GM21447 (cell line): ENCODE results near the gene TTLL12.
"Not testable (repeated sequence)": the region's sequence is repeated elsewhere in the genome, so short reads cannot be mapped to it uniquely, and the experiment has no call there.

Experiments
- ATAC-seq: cut with Tn5 transposase; IDR thresholded peaks from one replicate; pipeline ENCODE4 v1.9.1; 2021; ENCODE audit not compliant: unreplicated experiment

TTLL12 gene

GRCh38 chr22:43157874-43158546 lies 28.9 kb downstream of the TTLL12 start:
- no peak for ATAC-seq

GRCh38 chr22:43156413-43156812 lies 30.5 kb downstream of the TTLL12 start:
- ATAC-seq: no peak

- ATAC-seq: no peak
These were observed 31.1 kb downstream of the TTLL12 start for GRCh38 chr22:43155789-43156188.

- ATAC-seq: no peak
These were observed 31.9 kb downstream of the TTLL12 start for GRCh38 chr22:43154887-43155536.

GRCh38 chr22:43153899-43154298 lies 33.0 kb downstream of the TTLL12 start:
- no peak for ATAC-seq

- ATAC-seq: no peak
These were observed 34.4 kb downstream of the TTLL12 start for GRCh38 chr22:43152357-43153071.

- no peak for ATAC-seq
These were observed 35.0 kb downstream of the TTLL12 start for GRCh38 chr22:43152003-43152356.

- ATAC-seq: no peak
These were observed 35.5 kb downstream of the TTLL12 start, which contains the start of gene TSPO for GRCh38 chr22:43151251-43152002. TSS of gene TSPO (plus strand) at chr22:43151559. CDS start at chr22:43159239, 7,680 bp downstream.

- ATAC-seq: no peak
These were observed 36.2 kb downstream of the TTLL12 start for GRCh38 chr22:43150731-43151206.

GRCh38 chr22:43148581-43148980 lies 38.4 kb downstream of the TTLL12 start:
- ATAC-seq: no peak

GRCh38 chr22:43147821-43148220 lies 39.1 kb downstream of the TTLL12 start:
- no peak for ATAC-seq

GRCh38 chr22:43146332-43146731 lies 40.6 kb downstream of the TTLL12 start:
- not testable (repeated sequence) for ATAC-seq

- not testable (repeated sequence) for ATAC-seq
These were observed 41.6 kb downstream of the TTLL12 start for GRCh38 chr22:43145371-43145770.

- ATAC-seq: no peak
These were observed 42.0 kb downstream of the TTLL12 start for GRCh38 chr22:43144949-43145348.

GRCh38 chr22:43142880-43143562 lies 43.9 kb downstream of the TTLL12 start, which contains the start of gene MCAT:
TSS of gene MCAT (minus strand) at chr22:43143398. CDS start at chr22:43143348, 50 bp downstream.
- ATAC-seq: peak; percentile 74

- ATAC-seq: no peak
These were observed 50.1 kb downstream of the TTLL12 start for GRCh38 chr22:43136801-43137200.

- ATAC-seq: no peak
These were observed 50.7 kb downstream of the TTLL12 start for GRCh38 chr22:43136255-43136654.

- ATAC-seq: no peak
These were observed 51.4 kb downstream of the TTLL12 start for GRCh38 chr22:43135565-43135964.

- ATAC-seq: no peak
These were observed 52.4 kb downstream of the TTLL12 start for GRCh38 chr22:43134553-43134952.

- no peak for ATAC-seq
These were observed 53.5 kb downstream of the TTLL12 start for GRCh38 chr22:43133401-43133800.
